HG03196 (cell line): ENCODE data around the gene MIPOL1.
"Not testable (repeated sequence)": the region's sequence is repeated elsewhere in the genome, so short reads cannot be mapped to it uniquely, and the experiment has no call there.

Experiments
- ATAC-seq: cut with Tn5 transposase; IDR thresholded peaks from one replicate; pipeline ENCODE4 v1.9.1; 2021; ENCODE audit not compliant: unreplicated experiment

Gene MIPOL1

DNA sequence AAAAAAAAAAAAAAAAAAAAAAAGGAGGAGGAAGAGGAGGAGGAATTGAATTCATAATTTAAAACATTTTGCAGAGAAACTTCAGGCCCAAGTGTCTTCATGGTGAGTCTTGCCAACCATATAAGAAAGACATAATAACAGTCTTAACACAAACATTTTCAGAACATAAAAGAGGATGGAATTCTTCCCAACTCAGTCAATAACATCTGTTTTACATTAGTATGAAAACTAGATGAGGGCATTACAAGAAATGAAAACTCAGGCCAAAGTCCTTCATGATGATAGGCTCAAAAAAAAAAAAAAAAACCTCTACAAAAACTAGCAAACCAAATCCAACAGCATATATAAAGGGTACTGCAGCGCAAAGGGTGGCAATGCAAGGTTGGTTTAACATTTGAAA lies 245.7 kb downstream of the MIPOL1 start:
- no peak for ATAC-seq

DNA sequence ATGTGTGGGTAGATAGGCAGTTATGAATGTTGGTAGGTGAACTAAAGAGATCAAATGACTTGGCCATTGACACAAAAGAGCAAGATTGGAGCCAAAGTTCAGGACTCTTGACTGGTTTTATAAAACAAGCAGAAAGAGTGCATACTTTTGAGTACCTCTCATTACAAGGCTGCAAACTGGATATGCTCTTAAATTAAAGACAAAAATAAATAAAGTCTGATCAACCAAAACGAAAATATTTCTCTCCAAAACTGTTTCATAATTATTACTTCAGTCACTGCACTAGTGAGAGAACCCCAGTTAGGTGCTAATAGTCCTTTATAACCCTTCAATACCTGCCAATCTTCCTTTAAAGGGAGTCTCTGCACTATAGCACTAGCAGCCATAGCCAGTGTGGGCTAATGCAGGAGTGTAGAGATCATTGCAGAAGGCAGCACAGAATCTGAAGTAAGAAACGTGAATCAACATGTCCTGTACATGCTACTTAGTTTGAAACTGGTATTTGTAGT lies 250.2 kb downstream of the MIPOL1 start:
- no peak for ATAC-seq

GRCh38 chr14:37452323-37452722 lies 254.6 kb downstream of the MIPOL1 start:
- no peak for ATAC-seq

GRCh38 chr14:37453985-37454384 lies 256.2 kb downstream of the MIPOL1 start:
- no peak for ATAC-seq

GRCh38 chr14:37457334-37457733 lies 259.6 kb downstream of the MIPOL1 start:
- no peak for ATAC-seq

DNA sequence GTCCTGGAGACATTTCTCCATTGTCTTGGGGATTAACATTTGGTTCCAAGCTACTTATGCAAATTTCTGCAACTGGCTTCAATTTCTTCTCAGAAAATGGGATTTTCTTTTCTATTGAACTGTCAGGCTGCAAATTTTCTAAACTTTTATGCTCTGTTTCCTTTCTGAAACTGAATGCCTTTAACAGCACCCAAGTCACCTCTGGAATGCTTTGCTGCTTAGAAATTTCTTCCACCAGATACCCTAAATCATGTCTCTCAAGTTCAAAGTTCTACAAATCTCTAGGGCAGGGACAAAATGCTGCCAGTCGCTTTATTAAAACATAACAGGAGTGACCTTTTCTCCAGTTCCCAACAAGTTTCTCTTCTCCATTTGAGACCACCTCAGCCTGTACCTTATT lies 264.7 kb downstream of the MIPOL1 start:
- not testable (repeated sequence) for ATAC-seq

- no peak for ATAC-seq
Observed at GRCh38 chr14:37464192-37464858, 266.6 kb downstream of the MIPOL1 start.

DNA sequence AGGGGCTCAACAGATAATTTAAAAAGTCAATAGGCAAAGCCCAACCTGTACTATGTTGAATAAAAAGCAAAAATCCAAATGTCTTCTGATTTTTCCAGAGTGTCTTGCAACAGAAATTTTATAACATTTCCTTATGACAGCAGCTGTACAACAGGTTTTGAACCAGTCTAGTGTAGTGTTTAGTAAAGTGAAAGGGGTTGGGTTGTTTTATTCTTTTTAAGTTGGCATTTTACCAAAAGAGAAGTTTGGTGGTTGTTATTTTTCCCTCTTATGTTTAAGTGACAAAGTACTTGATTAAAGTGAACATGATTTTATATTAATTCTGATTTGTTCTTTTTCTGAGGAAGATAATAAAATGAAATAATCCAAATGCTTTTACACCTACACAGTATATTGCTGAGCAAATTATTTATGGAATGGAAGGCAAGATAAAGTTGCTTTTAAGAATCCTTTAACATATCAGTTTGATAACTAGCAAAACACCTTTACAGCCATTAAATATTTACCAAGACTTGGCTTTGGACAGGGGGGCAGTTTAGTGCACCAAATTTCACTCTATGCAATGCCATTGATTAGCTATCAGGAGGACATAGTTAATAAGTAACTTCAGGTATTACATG lies 268.4 kb downstream of the MIPOL1 start:
- ATAC-seq: no peak

DNA sequence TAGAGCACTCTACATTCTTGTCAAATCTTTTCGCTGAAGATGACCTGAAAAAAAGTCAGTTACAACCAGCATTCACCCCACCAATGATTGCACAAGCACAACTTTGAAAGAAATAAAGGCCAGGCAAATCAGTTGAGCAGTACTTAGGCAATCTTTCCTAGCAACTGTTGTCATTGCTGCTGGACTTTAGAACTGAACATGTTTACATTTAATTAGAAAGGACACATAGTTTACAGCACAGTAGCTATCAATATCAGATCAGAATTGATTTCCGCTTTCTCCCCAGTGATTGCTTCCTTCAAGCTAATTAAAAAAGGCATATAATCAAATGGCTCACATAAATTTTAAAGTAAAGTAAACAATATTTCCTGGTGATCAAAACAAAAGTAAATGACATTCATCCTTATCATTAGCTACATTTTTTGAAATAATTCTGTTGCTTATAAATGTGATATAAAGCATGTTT lies 268.9 kb downstream of the MIPOL1 start:
- no peak for ATAC-seq

GRCh38 chr14:37469650-37470049 lies 271.9 kb downstream of the MIPOL1 start:
- ATAC-seq: no peak

GRCh38 chr14:37470251-37470650 lies 272.5 kb downstream of the MIPOL1 start:
- ATAC-seq: no peak

GRCh38 chr14:37472906-37473305 lies 275.2 kb downstream of the MIPOL1 start:
- no peak for ATAC-seq

- no peak for ATAC-seq
Observed at GRCh38 chr14:37474191-37474590, 276.5 kb downstream of the MIPOL1 start.

DNA sequence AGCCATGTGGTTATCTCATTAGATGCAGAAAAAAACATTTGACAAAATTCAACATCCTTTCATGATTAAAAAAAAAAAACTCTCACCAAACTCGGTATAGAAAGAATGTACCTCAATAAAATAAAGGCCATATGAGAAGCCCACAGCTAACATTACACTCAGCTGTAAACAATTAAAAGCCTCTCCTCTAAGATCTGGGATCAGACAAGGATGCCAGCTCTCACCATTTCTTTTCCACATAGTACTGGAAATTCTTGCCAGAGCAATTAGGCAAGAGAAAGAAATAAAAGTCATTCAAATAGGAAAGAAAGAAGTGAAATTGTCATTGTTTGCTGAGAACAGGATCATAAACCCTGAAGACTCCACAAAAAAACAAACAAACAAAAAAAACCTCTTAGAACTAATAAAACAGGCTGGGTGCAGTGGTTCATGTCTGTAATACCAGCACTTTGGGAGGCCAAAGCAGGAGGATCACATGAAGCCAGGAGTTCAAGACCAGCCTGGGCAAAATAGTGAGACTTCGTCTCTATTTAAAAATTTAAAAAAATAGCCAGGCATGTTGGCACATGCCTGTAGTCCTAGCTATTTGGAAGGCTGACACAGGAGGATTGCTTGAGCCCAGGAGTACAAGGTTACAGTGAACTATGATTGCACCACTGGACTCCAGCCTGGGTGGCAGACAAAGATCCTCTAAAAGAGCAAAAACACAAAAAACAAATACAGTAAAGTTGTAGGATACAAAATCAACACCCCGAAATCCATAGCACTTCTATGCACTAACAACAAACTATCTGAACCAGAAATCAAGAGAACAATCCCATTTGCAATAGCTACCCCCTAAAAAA lies 282.9 kb downstream of the MIPOL1 start:
- ATAC-seq: no peak

- no peak for ATAC-seq
Observed at GRCh38 chr14:37482428-37482827, 284.7 kb downstream of the MIPOL1 start.

GRCh38 chr14:37483672-37484071 lies 285.9 kb downstream of the MIPOL1 start:
- ATAC-seq: no peak

GRCh38 chr14:37490607-37491006 lies 292.9 kb downstream of the MIPOL1 start:
- no peak for ATAC-seq

DNA sequence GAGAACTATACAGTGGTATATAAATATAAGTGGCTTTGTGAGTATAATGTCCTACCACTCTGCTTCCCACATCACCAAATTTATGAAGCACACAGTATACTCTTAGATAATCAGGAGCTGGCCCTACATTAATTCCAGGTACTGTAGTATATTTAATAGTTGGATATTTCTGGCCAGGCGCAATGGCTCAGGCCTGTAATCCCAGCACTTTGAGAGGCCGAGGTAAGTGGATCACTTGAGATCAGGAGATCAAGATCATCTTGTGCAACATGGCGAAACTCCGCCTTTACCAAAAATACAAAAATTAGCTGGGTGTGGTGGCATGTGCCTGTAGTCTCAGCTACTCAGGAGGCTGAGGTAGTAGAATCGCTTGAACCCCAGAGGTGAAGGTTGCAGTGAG lies 293.3 kb downstream of the MIPOL1 start:
- ATAC-seq: no peak

GRCh38 chr14:37493606-37494005 lies 295.9 kb downstream of the MIPOL1 start:
- ATAC-seq: no peak

DNA sequence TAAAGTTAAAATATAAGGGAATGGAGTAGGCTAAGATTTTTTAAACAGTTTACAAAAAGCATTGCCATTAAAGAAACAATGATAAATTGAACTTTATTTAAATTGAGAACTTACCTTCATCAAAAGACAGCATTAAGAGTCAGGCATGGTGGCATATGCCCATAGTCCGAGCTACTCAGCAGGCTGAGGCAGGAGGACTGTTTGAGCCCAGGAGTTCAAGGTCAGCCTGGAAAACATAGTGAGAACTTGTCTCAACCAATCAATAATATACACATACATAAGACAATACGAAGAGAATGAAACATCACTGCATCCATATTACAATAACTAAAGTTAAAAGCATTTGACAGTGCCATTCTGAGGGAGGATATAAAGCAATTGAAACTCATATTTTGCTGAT lies 299.7 kb downstream of the MIPOL1 start:
- ATAC-seq: no peak

DNA sequence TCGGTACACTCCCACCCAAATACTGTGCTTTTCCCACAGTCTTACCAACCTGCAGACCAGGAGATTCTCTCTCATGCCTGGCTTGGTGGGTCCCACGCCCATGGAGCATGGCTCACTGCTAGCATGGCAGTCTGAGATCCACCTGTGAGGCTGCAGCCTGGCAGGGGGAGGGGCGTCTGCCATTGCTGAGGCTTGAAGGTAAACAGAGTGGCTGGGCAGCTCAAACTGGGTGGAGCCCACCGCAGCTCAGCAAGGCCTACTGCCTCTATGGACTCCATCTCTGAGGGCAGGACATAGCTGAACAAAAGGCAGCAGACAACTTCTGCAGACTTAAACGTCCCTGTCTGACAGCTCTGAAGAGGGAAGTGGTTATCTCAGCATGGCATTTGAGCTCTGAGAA lies 304.1 kb downstream of the MIPOL1 start:
- no peak for ATAC-seq

- no peak for ATAC-seq
Observed at GRCh38 chr14:37508503-37508902, 310.8 kb downstream of the MIPOL1 start.
